PFSK-1 (cell line): ENCODE measurements around the gene NKAIN2.

Experiments
- POLR2AphosphoS5 ChIP-seq: IDR thresholded peaks from 2 replicates; pipeline ENCODE4 v1.6.1; 2012; ENCODE audit warnings: low read depth, mild to moderate bottlenecking, control low read depth, low read length, moderate library complexity
- SIN3A ChIP-seq: IDR thresholded peaks from 2 replicates; pipeline ENCODE4 v1.6.1; 2012; ENCODE audit warnings: mild to moderate bottlenecking, low read length, moderate library complexity, borderline replicate concordance; ENCODE audit not compliant: insufficient read depth
- TAF1 ChIP-seq: IDR thresholded peaks from 2 replicates; pipeline ENCODE4 v1.6.1; 2012; ENCODE audit warnings: low read length, control low read depth, borderline replicate concordance; ENCODE audit not compliant: insufficient read depth
- TF ChIP-seq, protein P1 (sequence below), 2 experiments: IDR thresholded peaks; 2 replicates each; pipeline versions ENCODE4 v1.6.1 to v1.8.0; 2011 to 2012; ENCODE audit warnings: low read depth in 2 of 2, low read length in 2 of 2, control low read depth in 1 of 2, inconsistent platforms in 1 of 2, mild to moderate bottlenecking in 1 of 2, moderate library complexity in 1 of 2; ENCODE audit not compliant: insufficient read depth in 1 of 2

DNA sequence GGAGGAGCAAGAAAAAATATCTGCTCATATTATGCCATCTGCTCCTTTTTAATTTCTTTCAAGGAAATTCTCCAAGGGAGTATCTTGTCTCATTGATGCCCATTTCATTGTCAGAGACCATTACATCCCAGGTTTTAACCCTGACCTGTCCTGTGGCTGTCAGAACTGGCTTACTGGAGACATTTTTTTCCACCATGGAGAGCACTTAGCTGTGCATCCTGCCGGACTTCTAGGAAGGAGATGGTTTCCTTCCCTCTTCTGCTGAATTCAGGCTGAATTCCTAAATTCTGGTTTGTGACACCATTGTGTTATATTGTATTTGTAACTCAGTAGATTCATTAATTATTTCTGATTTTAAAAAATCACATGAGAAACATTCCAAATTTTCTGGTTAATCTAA, 70.3 kb downstream of the NKAIN2 start:
- TF ChIP-seq TAF1, result no peak
- TF ChIP-seq, protein P1, sequence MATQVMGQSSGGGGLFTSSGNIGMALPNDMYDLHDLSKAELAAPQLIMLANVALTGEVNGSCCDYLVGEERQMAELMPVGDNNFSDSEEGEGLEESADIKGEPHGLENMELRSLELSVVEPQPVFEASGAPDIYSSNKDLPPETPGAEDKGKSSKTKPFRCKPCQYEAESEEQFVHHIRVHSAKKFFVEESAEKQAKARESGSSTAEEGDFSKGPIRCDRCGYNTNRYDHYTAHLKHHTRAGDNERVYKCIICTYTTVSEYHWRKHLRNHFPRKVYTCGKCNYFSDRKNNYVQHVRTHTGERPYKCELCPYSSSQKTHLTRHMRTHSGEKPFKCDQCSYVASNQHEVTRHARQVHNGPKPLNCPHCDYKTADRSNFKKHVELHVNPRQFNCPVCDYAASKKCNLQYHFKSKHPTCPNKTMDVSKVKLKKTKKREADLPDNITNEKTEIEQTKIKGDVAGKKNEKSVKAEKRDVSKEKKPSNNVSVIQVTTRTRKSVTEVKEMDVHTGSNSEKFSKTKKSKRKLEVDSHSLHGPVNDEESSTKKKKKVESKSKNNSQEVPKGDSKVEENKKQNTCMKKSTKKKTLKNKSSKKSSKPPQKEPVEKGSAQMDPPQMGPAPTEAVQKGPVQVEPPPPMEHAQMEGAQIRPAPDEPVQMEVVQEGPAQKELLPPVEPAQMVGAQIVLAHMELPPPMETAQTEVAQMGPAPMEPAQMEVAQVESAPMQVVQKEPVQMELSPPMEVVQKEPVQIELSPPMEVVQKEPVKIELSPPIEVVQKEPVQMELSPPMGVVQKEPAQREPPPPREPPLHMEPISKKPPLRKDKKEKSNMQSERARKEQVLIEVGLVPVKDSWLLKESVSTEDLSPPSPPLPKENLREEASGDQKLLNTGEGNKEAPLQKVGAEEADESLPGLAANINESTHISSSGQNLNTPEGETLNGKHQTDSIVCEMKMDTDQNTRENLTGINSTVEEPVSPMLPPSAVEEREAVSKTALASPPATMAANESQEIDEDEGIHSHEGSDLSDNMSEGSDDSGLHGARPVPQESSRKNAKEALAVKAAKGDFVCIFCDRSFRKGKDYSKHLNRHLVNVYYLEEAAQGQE (IDR thresholded peaks at IDR 0.05; ENCODE audit: insufficient read depth in 1 of 2, low read depth in 2 of 2, low read length in 2 of 2), result peak in 1 of 2 experiments; percentile 73; a peak in 1 of 4 replicates
- no peak for TF ChIP-seq POLR2AphosphoS5
- TF ChIP-seq SIN3A, result no peak
